Thymus (tissue), 11 donors: Measurements from ENCODE around the gene KCNT2. TPM values are rescaled to one million over a fixed set of nuclear protein-coding genes. Genes with fewer than 3 reads are reported as not detected.
"Not testable (repeated sequence)": the region's sequence is repeated elsewhere in the genome, so short reads cannot be mapped to it uniquely, and the experiment has no call there.

Source experiments
- DNase-seq, 9 donors: peaks; one replicate each; pipeline ENCODE4 v3.0.0-alpha.2; 2013; ENCODE audit warnings: low spot score in 9 of 9, low read depth in 6 of 9, missing footprints in 1 of 9
- H3K27ac ChIP-seq, 2 donors: one replicate each; pipeline ENCODE4 v1.5.1; 2013; ENCODE audit warnings: control low read depth in 1 of 2, low read depth in 1 of 2, low read length in 1 of 2, mild to moderate bottlenecking in 1 of 2, moderate library complexity in 1 of 2
- H3K27me3 ChIP-seq, 2 donors: one replicate each; pipeline ENCODE4 v1.5.1; 2013; ENCODE audit warnings: low read length in 1 of 2; ENCODE audit not compliant: control insufficient read depth in 2 of 2, insufficient read depth in 1 of 2
- H3K36me3 ChIP-seq, 2 donors: one replicate each; pipeline ENCODE4 v1.5.1; 2013; ENCODE audit warnings: low read length in 1 of 2, mild to moderate bottlenecking in 1 of 2, moderate library complexity in 1 of 2; ENCODE audit not compliant: control insufficient read depth in 2 of 2, insufficient read depth in 2 of 2
- H3K4me1 ChIP-seq, 2 donors: one replicate each; pipeline ENCODE4 v1.5.1; 2013; ENCODE audit warnings: low read length in 2 of 2; ENCODE audit not compliant: control insufficient read depth in 2 of 2, insufficient read depth in 2 of 2
- H3K4me3 ChIP-seq, 2 donors: one replicate each; pipeline ENCODE4 v1.5.1; 2013; ENCODE audit warnings: low read length in 2 of 2, control low read depth in 1 of 2, mild to moderate bottlenecking in 1 of 2
- H3K9me3 ChIP-seq, 2 donors: one replicate each; pipeline ENCODE4 v1.5.1; 2013; ENCODE audit warnings: low read length in 1 of 2, mild to moderate bottlenecking in 1 of 2; ENCODE audit not compliant: control insufficient read depth in 2 of 2, insufficient read depth in 1 of 2
- WGBS: extraction: QIAGEN DNeasy Blood & Tissue Kit; methylation state at CpG from one replicate; pipeline ENCODE4 v1.1.7; 2013; 5-methylcytosine and 5-hydroxymethylcytosine counted together
- polyA plus RNA-seq: library from polyadenylated mRNA; stranded (reverse); fragments of 200-250 nt; gene quantifications from one replicate; pipeline ENCODE4 v1.2.3, GENCODE V29; 2013
- total RNA-seq: library from RNA; stranded (reverse); fragments of 120-200 nt; gene quantifications from one replicate; pipeline ENCODE4 v1.2.4, GENCODE V29; 2013
- donor health status: healthy.

The KCNT2 gene
- total and polyA plus RNA-seq, 2 donors, result 0.41 to 0.85 TPM

DNA sequence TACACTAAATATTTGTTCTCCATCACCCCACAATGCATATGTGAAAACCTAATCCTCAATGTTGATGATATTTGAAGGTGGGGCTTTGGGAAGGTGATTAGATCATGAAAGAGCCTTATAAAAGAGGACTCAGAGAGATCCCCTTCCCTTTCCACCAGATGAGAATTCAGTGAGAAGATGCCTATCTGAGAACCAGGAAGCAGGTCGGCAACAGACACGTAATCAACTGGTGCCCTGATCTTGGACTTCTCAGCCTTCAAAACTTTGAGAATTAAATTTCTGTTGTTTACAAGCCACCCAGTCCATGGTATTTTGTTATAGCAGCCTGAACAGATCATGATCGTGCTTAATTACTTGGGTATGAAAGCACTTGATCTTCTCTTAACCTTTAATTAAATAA, 329.4 kb downstream of the KCNT2 start:
- H3K9me3 ChIP-seq, result no peaks in the 10 kb centered on the region

GRCh38 chr1:196277860-196278259, 330.4 kb downstream of the KCNT2 start:
- no peak overlapping the region for H3K4me3 ChIP-seq
- no peak for DNase-seq
- no peaks in the 10 kb centered on the region for H3K4me1 ChIP-seq
- no peaks in the 10 kb centered on the region for H3K36me3 ChIP-seq
- H3K27me3 ChIP-seq, result no peaks in the 10 kb centered on the region
- H3K9me3 ChIP-seq, result no peaks in the 10 kb centered on the region
- H3K27ac ChIP-seq, result no peak overlapping the region

More for the DNA sequence above, 329.4 kb downstream of the KCNT2 start:
- H3K36me3 ChIP-seq, result no peaks in the 10 kb centered on the region
- no peak overlapping the region for H3K27ac ChIP-seq
- H3K4me3 ChIP-seq, result no peak overlapping the region
- no peaks in the 10 kb centered on the region for H3K4me1 ChIP-seq
- WGBS, result 97% methylated on average over 3 of the region's 3 CpGs
- no peak for DNase-seq
- no peaks in the 10 kb centered on the region for H3K27me3 ChIP-seq

GRCh38 chr1:196271212-196271947, 336.9 kb downstream of the KCNT2 start:
- Histone ChIP-seq H3K36me3 (no peaks in the 10 kb centered on the region), H3K27me3 (no peaks in the 10 kb centered on the region), H3K27ac (no peak overlapping the region), H3K9me3 (no peaks in the 10 kb centered on the region), H3K4me3 (no peak overlapping the region), H3K4me1 (no peaks in the 10 kb centered on the region)
- DNase-seq, result no peak
- WGBS, result 95% methylated on average over 6 of the region's 6 CpGs

GRCh38 chr1:196263086-196263485, 345.2 kb downstream of the KCNT2 start:
- not testable (repeated sequence) for H3K4me1 ChIP-seq, H3K27ac ChIP-seq, H3K36me3 ChIP-seq, DNase-seq, H3K4me3 ChIP-seq, H3K27me3 ChIP-seq, H3K9me3 ChIP-seq
- WGBS, result 96% methylated on average over 4 of the region's 4 CpGs

DNA sequence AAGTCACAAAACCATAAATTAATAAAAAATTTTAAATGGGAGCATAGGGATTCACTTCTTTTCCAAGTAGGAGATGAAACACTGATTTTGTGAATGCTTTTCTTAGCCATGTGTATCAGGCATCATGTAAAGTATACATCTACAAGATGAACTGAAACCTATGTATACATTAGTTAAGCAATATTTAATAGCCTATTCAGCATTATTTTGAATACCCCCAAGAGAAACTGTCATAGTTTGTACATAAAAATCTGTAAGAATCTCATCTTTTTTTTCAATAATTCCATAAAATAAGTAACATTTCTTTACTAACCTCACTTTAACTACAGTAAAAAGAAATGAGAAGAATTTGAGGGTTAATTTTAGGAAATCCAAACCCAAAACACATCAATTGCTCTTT, 348.0 kb downstream of the KCNT2 start:
- no peaks in the 10 kb centered on the region for H3K36me3 ChIP-seq
- no peaks in the 10 kb centered on the region for H3K4me1 ChIP-seq
- no peak overlapping the region for H3K27ac ChIP-seq
- no peaks in the 10 kb centered on the region for H3K9me3 ChIP-seq
- no peaks in the 10 kb centered on the region for H3K27me3 ChIP-seq
- no peak overlapping the region for H3K4me3 ChIP-seq
- DNase-seq, result no peak

DNA sequence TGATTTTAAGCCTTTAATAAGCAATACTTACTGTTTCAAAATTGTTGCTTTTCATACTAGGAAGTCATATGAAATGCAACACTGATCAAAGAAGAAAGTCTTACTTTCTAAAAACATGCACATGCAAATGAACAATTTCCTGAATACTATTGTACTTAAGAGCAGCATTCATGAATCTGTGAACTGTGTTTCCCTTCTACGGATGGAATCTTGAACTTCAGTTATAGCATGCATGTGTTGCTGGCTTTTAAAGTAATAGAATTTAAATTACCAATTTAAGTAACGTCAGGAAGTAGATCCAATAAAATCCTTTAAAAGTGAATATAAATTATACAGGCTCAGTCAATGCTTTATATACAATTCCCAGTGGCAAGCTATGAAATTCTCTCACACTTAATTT, 348.9 kb downstream of the KCNT2 start:
- no peak overlapping the region for H3K27ac ChIP-seq
- H3K36me3 ChIP-seq, result no peaks in the 10 kb centered on the region
- no peaks in the 10 kb centered on the region for H3K9me3 ChIP-seq
- H3K4me1 ChIP-seq, result no peaks in the 10 kb centered on the region
- WGBS, result 87% methylated on average over 2 of the region's 2 CpGs
- H3K4me3 ChIP-seq, result no peak overlapping the region
- no peaks in the 10 kb centered on the region for H3K27me3 ChIP-seq
- no peak for DNase-seq

DNA sequence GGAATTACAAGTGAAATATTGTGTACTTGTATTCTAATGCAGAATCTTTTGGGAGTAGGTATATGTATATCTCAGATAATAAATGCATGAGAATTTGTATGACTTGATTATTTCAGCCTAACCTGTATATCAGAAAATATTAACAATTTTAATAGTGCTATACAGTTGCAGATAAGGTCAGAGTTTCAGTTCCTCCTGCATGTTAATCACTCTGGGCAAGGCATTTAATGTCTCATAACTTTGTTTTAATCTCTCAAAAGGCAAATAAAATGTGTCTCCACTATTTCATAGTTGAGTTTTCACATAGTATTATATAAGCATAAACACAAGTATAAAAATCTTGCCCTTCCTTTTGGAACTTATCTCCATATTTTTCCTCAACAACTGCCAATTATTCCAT, 352.5 kb downstream of the KCNT2 start:
- no peak for DNase-seq
- H3K4me1 ChIP-seq, result no peaks in the 10 kb centered on the region

GRCh38 chr1:196229546-196229945, 378.7 kb downstream of the KCNT2 start:
- H3K27ac ChIP-seq, result no peak overlapping the region
- H3K4me3 ChIP-seq, result no peak overlapping the region
- H3K27me3 ChIP-seq, result no peaks in the 10 kb centered on the region
- no peaks in the 10 kb centered on the region for H3K36me3 ChIP-seq
- H3K4me1 ChIP-seq, result no peaks in the 10 kb centered on the region
- no peaks in the 10 kb centered on the region for H3K9me3 ChIP-seq
- DNase-seq, result no peak

More for the DNA sequence above, 352.5 kb downstream of the KCNT2 start:
- no peak overlapping the region for H3K27ac ChIP-seq
- H3K36me3 ChIP-seq, result no peaks in the 10 kb centered on the region
- no peaks in the 10 kb centered on the region for H3K9me3 ChIP-seq
- no peaks in the 10 kb centered on the region for H3K27me3 ChIP-seq
- no peak overlapping the region for H3K4me3 ChIP-seq

DNA sequence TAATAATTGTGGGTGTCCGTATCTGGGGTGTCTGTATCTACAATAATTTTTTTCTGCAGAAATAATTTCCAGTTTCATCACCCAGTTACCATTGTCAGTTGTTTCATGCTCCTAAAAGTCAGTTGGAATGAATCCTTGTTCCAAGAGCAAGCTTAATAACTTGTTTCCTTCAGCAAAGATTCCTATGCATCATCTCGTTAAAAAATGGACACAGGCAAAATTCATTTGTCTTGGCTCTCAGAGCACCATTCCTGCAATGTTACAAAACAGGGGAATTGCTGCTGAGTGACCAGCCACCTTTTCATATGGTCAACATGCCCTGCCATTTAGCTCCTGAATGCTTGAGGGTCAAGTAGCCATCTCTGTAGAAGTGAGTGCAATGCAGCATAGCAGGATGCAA, 393.4 kb downstream of the KCNT2 start:
- no peak for DNase-seq
- no peaks in the 10 kb centered on the region for H3K27me3 ChIP-seq
- H3K9me3 ChIP-seq, result no peaks in the 10 kb centered on the region
- no peak overlapping the region for H3K4me3 ChIP-seq
- no peaks in the 10 kb centered on the region for H3K4me1 ChIP-seq
- H3K36me3 ChIP-seq, result no peaks in the 10 kb centered on the region
- WGBS, result 96% methylated on average over 2 of the region's 2 CpGs
- no peak overlapping the region for H3K27ac ChIP-seq

DNA sequence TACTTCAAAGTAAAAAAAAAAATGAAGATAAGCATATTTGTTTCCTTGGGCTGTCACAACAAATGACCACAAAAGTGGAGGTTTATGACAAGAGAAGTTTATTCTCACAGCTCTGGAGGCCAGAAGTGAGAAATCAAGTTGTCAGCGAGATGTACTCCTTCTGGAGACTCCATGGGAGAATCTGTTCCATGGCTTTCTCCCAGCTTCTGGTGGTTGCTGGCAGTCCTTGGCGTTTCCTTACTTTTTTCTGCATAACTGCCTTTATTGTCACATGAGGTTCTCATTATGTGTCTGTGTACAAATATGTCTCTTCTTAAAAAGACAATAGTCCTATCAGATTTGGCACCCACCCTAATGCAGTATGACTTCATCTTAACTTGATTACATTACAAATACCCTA, 398.3 kb downstream of the KCNT2 start:
- DNase-seq, result no peak
- Histone ChIP-seq H3K4me1 (no peaks in the 10 kb centered on the region), H3K9me3 (no peaks in the 10 kb centered on the region), H3K27ac (no peak overlapping the region), H3K27me3 (no peaks in the 10 kb centered on the region), H3K4me3 (no peak overlapping the region), H3K36me3 (no peaks in the 10 kb centered on the region)
- WGBS, result 84% methylated on average over 2 of the region's 2 CpGs
